Activated T-cell treated with anti-CD3 and anti-CD28 coated beads, Interleukin-2, amount 50 U/mL, for 48 hours (primary cell): ENCODE results near the gene TRPT1.
"Not testable (repeated sequence)": the region's sequence is repeated elsewhere in the genome, so short reads cannot be mapped to it uniquely, and the experiment has no call there.

Experiments used
- DNase-seq, 2 experiments: peaks; one replicate each; pipeline ENCODE4 v3.0.0-alpha.2; 2020

Gene TRPT1

DNA sequence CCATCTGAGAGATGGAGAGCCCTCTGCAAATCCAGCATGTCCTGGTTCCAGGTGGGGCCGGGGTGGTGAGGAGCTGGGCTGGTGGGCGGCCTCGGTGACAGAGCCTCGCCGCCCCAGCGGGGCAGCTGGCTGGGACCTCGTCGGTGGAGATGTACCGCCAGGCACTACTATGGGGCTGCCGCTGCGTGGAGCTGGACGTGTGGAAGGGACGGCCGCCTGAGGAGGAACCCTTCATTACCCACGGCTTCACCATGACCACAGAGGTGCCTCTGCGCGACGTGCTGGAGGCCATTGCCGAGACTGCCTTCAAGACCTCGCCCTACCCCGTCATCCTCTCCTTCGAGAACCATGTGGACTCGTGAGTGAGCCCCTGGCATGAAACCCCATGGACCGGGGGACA, 32.4 kb upstream of the TRPT1 start:
- no peak for DNase-seq

- DNase-seq: no peak
These were observed 30.3 kb upstream of the TRPT1 start for GRCh38 chr11:64256300-64256699.

- no peak for DNase-seq
These were observed 29.4 kb upstream of the TRPT1 start for GRCh38 chr11:64255135-64256128.

GRCh38 chr11:64254326-64254725, 28.3 kb upstream of the TRPT1 start:
- DNase-seq: no peak

- DNase-seq: no peak
These were observed 27.5 kb upstream of the TRPT1 start for GRCh38 chr11:64253481-64253880.

- DNase-seq: no peak
These were observed 27.1 kb upstream of the TRPT1 start for GRCh38 chr11:64253043-64253442.

GRCh38 chr11:64252003-64252872, 26.3 kb upstream of the TRPT1 start:
- peak in 1 of 2 experiments; percentile 52 for DNase-seq

DNA sequence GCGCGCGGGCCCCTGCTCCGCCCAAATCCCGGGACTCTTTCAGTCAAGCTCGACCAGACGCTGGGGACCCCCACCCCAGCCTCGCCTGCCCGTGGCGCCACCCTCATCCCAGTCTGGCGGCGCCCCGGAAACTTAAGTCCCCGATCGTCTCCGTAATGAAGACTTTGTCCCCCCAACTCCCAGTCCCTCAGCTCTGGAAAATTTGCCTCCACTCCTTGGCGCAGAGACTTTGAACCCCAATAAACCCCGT, 25.7 kb upstream of the TRPT1 start:
- no peak for DNase-seq

GRCh38 chr11:64251016-64251752, 25.2 kb upstream of the TRPT1 start, which contains the start of gene PLCB3:
Gene PLCB3 (plus strand): TSS chr11:64251530. CDS start chr11:64251650, 120 bp downstream.
- DNase-seq: peak; percentile 81 to 87

DNA sequence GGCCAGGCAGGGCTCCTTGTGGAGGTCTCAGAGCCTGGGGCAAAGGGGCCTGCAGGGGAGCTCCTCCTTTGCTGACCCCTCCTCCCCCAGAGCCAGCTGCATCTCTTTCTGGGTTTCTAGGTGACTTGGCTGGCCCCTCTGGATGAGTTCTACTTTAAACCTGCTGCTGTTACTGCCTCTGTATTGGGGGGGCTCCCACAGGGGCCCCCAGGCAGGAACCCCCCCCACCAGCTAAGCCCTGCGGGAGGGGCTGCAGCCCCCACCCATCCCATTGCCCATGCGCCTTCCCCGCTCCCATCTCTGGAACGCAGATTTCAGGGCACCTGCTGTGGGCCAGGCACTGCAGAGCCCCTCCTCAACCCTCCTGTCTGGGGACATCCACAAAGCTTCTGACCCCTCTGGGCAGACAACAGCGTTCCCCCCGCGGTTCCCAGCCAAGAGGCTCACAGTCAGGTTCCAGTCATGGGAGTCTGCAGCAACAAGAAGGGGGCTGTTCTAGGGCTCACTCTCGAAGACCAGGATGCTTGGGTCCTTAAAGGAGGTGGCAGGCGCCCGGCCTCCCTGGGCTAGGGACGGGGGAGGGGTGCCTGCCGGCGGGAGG, 24.5 kb upstream of the TRPT1 start:
- DNase-seq: no peak

- peak in 1 of 2 experiments; percentile 31 for DNase-seq
These were observed 23.8 kb upstream of the TRPT1 start for GRCh38 chr11:64249563-64250414.

DNA sequence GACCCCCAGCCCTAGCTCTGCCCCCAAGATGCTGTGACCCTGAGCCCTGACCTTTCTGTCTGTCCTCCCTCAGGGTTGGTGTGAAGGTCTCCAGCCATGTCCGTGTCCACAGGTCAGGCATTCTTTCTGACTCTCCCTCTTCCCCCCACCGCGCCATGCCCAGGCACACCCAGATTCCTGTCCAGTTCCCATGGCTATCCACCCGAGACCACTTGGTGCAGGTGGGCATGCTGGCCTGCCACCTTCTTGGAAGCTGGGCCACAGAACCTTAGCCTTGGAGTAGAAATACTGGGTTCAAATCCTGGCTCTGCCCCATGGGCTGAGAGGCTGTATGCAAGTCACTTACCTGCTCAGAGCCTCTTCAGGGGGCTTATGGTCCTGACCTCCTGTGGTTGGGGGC, 23.1 kb upstream of the TRPT1 start:
- DNase-seq: no peak

DNA sequence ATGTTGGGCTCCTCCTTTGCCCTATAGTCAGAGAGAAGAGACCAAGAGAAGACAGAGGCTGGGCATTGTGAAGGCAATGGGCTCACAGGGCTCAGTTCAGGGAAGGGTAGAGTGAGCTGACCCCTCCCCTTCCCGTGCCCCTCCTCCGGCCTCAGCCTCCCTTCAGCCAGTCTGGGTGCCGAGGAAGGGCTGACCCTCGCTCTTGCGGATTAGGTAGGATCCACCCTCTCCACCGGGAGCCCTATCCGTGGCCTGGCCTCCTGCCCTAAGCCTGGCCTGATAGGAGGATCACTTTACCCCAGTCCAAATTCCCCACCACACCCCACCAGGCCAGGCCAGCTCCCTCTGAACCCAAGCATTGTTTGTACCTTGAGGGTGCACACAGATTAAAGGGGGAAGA, 22.6 kb upstream of the TRPT1 start:
- DNase-seq: no peak

DNA sequence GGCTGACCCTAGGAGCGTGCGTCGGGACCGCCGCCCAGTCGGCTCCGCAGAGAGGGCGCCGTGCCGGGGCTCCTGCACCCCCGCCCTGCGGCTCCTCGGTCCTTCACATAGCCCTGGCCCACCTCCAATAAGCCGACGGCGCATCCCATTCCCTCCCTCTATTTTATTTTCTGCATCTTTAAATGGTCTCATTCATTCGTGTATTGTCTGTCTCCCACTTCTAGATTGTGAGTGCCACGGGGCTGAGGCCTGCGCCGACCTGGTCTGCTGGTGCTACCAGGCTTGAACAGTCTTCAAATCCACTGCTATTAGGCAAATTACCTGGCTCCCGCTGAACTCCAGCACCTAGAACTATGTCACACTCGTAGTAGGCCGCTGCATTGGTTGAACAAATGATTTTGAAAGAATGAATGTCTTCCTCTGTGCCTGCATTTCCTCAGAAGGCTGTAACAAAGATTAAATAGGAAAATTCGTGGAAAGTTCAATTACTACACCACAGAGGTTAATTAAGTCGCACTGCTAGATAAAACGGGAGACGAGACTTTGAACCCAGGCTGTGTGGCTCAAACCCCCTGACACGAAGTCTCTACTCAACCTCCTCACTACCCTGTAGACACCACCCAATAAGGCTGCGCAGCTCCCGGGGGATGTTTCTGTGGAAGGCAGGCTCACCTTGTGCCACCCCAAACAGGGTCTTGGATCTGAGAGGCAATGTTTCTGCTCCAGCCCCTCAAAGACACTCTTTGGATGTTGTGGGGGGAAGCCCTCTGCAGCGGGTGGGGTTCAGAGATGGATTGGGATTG, 21.9 kb upstream of the TRPT1 start:
- no peak for DNase-seq

DNA sequence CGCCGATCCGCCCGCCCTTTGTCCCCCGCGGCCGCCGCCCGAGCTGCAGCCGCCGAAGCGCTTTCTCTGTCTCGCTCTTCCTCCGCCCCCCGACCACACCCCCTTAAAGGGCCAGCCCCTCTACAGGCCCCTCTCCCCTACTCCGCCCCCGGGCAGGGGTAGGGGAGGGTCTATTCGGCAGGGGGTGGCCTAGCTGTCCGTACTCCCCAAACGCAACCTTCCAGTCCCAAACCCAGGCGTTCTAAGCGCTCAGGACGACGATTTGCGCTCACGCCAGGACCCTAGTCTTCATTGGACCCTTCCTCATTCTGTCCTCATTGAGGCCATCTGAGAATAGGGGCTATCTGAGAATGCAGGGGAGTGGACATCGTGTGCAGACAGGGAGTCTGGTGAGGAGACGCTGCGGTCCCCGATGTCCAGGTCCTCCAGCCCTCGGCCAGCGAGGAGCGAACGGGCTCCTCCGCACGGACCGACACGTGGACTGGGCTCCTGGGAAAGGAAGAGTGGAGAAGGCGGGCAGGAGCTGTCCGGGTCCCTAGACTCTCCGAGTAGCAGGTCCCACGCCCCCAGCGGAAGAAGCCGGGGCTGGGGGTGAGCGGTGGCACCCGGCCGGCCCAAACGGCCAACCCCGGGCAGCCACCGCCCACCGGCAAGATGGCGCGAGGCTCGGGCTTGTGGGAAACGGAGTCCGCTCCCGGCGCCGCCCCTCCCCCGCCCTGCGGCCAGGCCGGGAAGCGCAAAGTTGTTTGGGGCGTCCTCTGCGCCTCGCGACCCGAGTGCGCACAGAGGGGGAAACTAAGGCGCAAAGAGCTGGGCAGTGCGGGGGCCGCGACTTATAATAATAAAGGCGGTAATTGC, 21.1 kb upstream of the TRPT1 start, which contains the start of gene PPP1R14B:
Gene PPP1R14B, minus strand, starts transcription at position 73 of the 858 bp plus-strand sequence. CDS start 270 bp downstream, outside the sequence.
- peak; percentile 87 to 89 for DNase-seq

DNA sequence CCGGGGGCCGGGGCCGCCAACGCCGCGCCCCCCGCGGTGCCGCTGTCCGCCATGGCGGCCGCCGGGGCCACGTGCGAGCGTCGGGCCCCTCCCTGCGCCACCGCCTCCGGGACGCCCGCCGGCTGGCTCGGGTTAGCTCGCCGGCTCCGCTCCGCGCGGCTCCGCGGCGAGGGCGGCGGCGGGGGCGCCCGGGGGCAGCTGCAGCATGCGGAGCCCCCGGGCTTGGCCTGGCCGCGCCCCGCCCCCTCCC, 20.6 kb upstream of the TRPT1 start:
- DNase-seq: not testable (repeated sequence)

DNA sequence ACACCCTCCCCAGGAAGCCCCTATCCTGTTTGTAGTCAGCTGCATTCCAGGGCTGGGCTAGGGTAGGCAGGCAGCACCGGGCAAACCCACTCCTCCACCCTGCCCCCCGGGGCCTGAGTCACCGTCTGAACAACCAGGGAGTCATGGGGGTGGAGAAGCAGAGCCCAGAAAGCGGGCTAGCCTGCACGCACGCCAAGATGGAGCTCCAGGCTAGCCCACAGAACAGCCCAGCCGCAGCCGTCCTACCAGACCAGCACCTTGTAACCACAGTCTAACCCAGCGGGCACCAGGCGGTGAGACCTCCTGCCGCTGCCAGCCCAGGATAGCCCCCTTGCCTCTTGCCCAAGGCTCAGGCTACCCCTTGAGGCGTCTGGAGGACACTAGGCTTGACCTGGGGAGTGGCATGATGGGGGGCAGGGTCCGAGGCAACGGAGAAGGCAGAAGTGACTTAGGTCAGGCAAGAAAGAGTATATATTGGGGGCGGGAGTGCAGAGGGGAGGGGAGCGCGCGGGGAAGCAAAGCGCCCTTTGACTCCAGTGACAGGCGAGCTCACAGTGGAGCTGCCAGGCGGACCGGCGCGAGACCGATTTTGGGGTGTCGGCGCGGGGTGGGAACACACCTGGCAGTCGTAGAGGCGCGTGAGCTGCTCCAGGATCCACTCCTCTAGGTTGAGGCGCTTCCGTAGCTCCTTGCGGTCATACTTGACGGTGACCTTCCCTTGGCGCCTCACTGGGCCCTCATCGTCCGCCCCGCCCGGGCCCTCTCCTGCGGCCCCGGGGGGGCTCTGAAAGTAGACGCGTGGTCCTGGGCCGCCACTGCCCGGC, 20.0 kb upstream of the TRPT1 start:
- DNase-seq: peak; percentile 85 to 88

- no peak for DNase-seq
These were observed 19.4 kb upstream of the TRPT1 start for GRCh38 chr11:64245401-64245796.

GRCh38 chr11:64244966-64245365, 19.0 kb upstream of the TRPT1 start:
- DNase-seq: no peak
